Activated B cell treated with CpG ODN at 0.5 μM for 24 hours (primary cell): ENCODE measurements around the gene KIRREL3. TPM values are rescaled to one million over a fixed set of nuclear protein-coding genes. Genes with fewer than 3 reads are reported as not detected.

Experiments used
- ATAC-seq: fragments of 200-7000 bp; cut with Tn5 transposase; one replicate; pipeline ENCODE4 v1.10.0; 2021; ENCODE audit warnings: low read depth, mild to moderate bottlenecking, moderate library complexity
- CTCF ChIA-PET: fragments of 350-600 bp; sonication (Branson Sonifier 250); formaldehyde crosslinking; loops from one replicate; lab custom pipeline; 2021; ENCODE audit warnings: antibody characterized with exemption; lab: Charles Lee
- POLR2A ChIA-PET: fragments of 350-600 bp; sonication (Branson Sonifier 250); formaldehyde crosslinking; loops from one replicate; lab custom pipeline; 2021; ENCODE audit warnings: antibody characterized with exemption; lab: Charles Lee
- DNase-seq: peaks from one replicate; pipeline ENCODE4 v3.0.0; 2022
- H3K27ac Mint-ChIP-seq: one replicate; pipeline ENCODE4 v1.8.0; 2020; ENCODE audit warnings: mixed read lengths
- H3K27me3 Mint-ChIP-seq: one replicate; pipeline ENCODE4 v1.8.0; 2021; ENCODE audit warnings: mixed read lengths
- H3K36me3 Mint-ChIP-seq: one replicate; pipeline ENCODE4 v1.8.0; 2021; ENCODE audit warnings: low read depth, mixed read lengths
- H3K4me1 Mint-ChIP-seq: one replicate; pipeline ENCODE4 v1.8.0; 2021; ENCODE audit warnings: mixed read lengths
- H3K4me3 Mint-ChIP-seq: one replicate; pipeline ENCODE4 v1.8.0; 2020; ENCODE audit warnings: mild to moderate bottlenecking, mixed read lengths
- H3K9me3 Mint-ChIP-seq: one replicate; pipeline ENCODE4 v1.8.0; 2020; ENCODE audit warnings: mixed read lengths
- intact Hi-C: fragments of 100-400 bp; cut with micrococcal nuclease; formaldehyde crosslinking; loops from one replicate; pipeline ENCODE4 v1.15.1; 2024
- total RNA-seq: library from RNA; stranded (reverse); gene quantifications from 2 replicates; pipeline ENCODE4 v1.2.3, GENCODE V29; 2022
- TF ChIP-seq, protein P1 (sequence below): fragments of 200-600 bp; IDR thresholded peaks from one replicate; pipeline ENCODE4 v1.8.0; 2022; ENCODE audit warnings: antibody characterized with exemption, mild to moderate bottlenecking

Gene KIRREL3
- total RNA-seq, 1 donor from 2014 or later: not detected

DNA sequence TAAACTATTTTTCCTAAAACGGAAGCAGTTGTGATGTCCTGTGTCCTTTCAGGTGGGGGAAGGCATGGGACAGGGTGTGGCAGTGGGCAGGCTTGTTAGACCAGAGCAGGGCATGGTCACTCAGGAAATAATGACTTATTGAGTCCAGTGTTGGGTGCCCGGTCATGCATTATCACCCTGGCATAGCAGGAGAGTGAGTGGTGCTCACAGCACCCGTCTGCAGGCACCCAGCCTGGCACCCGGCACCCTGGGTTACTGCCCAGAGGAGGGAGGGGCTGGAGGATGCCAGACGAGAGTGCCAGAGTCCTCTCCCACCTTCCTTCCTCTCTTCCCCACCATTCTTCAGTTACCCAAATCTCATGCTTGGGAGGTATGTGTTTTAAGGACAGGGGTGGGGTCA, 586.0 kb downstream of the KIRREL3 start:
- Mint-ChIP-seq H3K9me3 (no peaks in the 10 kb centered on the region), H3K27me3 (no peaks in the 10 kb centered on the region), H3K4me1 (peaks cover 10% of the 10 kb centered on the region), H3K4me3 (no peak overlapping the region), H3K27ac (no peak overlapping the region), H3K36me3 (no peaks in the 10 kb centered on the region)
- ChIA-PET POLR2A (no interaction called here), CTCF (no interaction called here)
- no peak for DNase-seq
- intact Hi-C loops: loop anchor here (5.0 kb wide), 1 partner anchor 527 kb away; the partner anchor contains the start of gene HYLS1
- no peak for ATAC-seq
- TF ChIP-seq, protein P1, sequence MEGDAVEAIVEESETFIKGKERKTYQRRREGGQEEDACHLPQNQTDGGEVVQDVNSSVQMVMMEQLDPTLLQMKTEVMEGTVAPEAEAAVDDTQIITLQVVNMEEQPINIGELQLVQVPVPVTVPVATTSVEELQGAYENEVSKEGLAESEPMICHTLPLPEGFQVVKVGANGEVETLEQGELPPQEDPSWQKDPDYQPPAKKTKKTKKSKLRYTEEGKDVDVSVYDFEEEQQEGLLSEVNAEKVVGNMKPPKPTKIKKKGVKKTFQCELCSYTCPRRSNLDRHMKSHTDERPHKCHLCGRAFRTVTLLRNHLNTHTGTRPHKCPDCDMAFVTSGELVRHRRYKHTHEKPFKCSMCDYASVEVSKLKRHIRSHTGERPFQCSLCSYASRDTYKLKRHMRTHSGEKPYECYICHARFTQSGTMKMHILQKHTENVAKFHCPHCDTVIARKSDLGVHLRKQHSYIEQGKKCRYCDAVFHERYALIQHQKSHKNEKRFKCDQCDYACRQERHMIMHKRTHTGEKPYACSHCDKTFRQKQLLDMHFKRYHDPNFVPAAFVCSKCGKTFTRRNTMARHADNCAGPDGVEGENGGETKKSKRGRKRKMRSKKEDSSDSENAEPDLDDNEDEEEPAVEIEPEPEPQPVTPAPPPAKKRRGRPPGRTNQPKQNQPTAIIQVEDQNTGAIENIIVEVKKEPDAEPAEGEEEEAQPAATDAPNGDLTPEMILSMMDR: no peak

- intact Hi-C loops: no loop called here
- no peaks in the 10 kb centered on the region for H3K9me3 Mint-ChIP-seq
- ATAC-seq (no peak), DNase-seq (no peak)
- TF ChIP-seq, protein P1: no peak
- H3K27me3 Mint-ChIP-seq: no peaks in the 10 kb centered on the region
- POLR2A ChIA-PET: no interaction called here
- no peaks in the 10 kb centered on the region for H3K36me3 Mint-ChIP-seq
- no peak overlapping the region for H3K27ac Mint-ChIP-seq
- CTCF ChIA-PET: no interaction called here
- H3K4me3 Mint-ChIP-seq: no peak overlapping the region
- H3K4me1 Mint-ChIP-seq: peaks cover 10% of the 10 kb centered on the region
Measured at GRCh38 chr11:126413843-126414405, 586.6 kb downstream of the KIRREL3 start.

DNA sequence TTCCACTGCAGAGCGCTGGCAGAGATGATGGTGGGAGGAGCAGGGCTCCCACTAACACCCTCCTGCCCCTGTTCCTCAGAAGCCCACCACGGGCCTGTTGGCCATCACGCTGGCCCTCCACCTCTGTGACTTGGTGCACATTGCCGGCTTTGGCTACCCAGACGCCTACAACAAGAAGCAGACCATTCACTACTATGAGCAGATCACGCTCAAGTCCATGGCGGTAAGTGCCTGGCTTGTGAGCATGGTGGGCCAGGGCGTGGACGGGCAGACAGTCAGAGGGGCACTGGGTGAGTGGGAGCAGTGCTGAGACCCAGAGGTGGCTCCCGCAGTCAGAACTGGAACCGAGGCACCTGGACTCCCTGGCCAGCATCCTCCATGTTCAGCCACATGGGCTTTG, 587.1 kb downstream of the KIRREL3 start:
- ATAC-seq: no peak
- CTCF ChIA-PET: no interaction called here
- Mint-ChIP-seq H3K27me3 (no peaks in the 10 kb centered on the region), H3K36me3 (no peaks in the 10 kb centered on the region), H3K4me3 (no peak overlapping the region), H3K9me3 (no peaks in the 10 kb centered on the region), H3K27ac (no peak overlapping the region), H3K4me1 (peaks cover 10% of the 10 kb centered on the region)
- TF ChIP-seq, protein P1: no peak
- intact Hi-C loops: no loop called here
- POLR2A ChIA-PET: no interaction called here
- DNase-seq: no peak

DNA sequence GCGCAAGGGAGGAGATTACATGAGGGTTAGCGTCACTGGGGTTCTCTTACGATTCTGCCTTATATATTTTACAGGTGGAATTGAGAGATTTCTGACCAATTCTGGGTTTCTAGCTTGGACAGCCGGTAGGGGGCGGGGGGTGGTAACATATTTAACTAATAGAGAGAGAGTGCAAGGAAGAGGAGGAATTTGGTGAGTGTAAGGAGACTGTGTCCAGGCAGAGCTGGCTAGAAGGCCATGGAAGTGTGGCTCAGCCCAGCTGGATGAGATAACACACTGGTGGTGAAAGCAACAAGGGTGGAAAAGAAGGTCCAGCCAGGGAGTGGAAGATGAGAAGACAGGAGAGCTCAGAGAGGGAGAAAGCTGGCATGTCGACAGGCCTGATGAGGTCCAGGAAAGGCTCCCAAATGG, 588.6 kb downstream of the KIRREL3 start:
- DNase-seq (no peak), ATAC-seq (no peak)
- ChIA-PET POLR2A (no interaction called here), CTCF (no interaction called here)
- H3K27ac Mint-ChIP-seq: no peak overlapping the region
- no peaks in the 10 kb centered on the region for H3K36me3 Mint-ChIP-seq
- H3K27me3 Mint-ChIP-seq: no peaks in the 10 kb centered on the region
- no peak overlapping the region for H3K4me3 Mint-ChIP-seq
- peaks cover 10% of the 10 kb centered on the region for H3K4me1 Mint-ChIP-seq
- TF ChIP-seq, protein P1: no peak
- no peaks in the 10 kb centered on the region for H3K9me3 Mint-ChIP-seq
- intact Hi-C loops: no loop called here

- no peaks in the 10 kb centered on the region for H3K9me3 Mint-ChIP-seq
- intact Hi-C loops: no loop called here
- peaks cover under 1% of the 10 kb centered on the region for H3K4me1 Mint-ChIP-seq
- ATAC-seq: no peak
- ChIA-PET POLR2A (no interaction called here), CTCF (no interaction called here)
- TF ChIP-seq, protein P1: no peak
- no peaks in the 10 kb centered on the region for H3K36me3 Mint-ChIP-seq
- H3K27ac Mint-ChIP-seq: no peak overlapping the region
- H3K27me3 Mint-ChIP-seq: no peaks in the 10 kb centered on the region
- DNase-seq: no peak
- H3K4me3 Mint-ChIP-seq: no peak overlapping the region
Measured at GRCh38 chr11:126410649-126411048, 589.9 kb downstream of the KIRREL3 start.
